Measurements from ENCODE around the gene PICK1.

The PICK1 gene

DNA sequence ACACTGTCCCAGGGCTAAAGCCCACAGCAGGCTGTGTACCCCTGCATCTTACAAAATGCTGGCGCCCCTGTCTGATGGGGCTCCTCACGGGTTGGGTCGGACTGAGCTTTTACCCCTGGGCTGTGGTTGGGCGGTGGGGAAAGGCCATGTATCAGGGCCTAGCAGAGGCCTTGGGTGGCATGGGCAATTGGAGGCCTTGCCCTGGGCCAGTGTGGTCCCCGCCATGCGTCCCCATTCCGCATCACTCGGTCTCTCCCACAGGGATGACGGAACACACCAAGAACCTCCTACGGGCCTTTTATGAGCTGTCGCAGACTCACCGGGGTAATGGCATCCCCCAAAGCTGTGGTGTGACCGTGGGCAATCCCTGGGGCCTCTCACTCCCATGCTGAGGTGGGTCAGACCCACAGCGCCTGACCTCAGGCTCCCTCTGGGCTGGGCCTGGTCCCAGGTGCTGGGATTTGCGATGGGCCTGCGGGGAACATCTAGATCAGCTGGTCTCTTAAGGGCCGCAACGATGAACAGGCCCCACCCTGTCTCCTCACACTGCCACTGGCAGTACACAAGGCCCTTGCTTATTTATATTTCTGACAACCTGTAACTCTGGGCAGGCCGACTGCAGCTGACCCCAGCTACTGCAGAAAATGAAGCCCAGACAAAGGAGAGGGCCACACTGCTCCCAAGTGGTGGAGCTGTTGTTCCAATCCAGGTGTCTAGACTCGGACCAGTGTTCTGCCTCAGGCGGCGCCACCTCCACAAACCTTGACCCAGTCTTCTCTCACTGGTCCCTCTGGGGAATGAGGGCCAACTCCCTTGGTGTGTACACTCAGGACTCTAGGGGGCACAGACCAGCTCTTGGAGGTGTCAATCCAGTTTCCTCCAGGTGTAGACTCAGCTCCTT lies 14.5 kb downstream of the PICK1 start:
- no peak for TF ChIP-seq ZBTB7A (IDR thresholded peaks at IDR 0.05; ENCODE audit: low read depth)
- TF ChIP-seq YY1 (IDR thresholded peaks at IDR 0.05; ENCODE audit: low read depth), result no peak
- TF ChIP-seq TEAD4 (IDR thresholded peaks at IDR 0.05), result no peak

DNA sequence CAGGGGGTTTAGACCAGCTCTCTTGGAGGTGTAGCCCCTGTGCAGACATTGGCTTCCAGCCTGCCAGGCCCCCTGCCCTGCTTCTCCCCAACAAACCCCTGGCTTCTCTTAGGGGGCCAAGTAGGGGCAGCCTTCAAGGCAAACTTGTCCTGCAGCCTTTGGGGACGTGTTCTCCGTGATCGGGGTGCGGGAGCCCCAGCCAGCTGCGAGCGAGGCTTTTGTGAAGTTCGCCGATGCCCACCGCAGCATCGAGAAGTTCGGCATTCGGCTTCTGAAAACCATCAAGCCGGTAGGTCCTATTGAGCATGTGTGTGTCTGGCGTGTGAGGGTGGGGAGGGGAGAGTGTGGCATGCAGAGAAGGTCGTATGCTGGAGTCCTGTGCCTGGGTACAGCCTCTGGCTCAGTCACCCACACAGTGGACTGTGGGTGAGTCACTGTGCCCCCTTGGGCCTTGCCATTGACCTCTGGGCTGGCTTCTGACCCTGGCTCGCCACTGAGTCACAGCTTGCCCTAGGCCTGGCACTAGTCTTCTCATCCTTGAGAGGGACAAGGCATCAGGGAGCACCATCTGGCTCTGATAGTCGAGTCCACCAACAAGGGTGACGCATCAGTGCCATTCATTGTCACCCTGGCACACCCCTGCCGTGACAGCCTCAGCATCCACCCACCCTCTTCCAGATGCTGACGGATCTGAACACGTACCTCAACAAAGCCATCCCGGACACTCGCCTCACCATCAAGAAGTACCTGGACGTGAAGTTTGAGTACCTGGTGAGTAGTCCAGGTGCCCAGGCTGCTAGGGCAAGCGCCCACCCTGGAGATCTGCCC lies 15.3 kb downstream of the PICK1 start:
- TF ChIP-seq CEBPB (IDR thresholded peaks at IDR 0.05) (no peak), EP300 (IDR thresholded peaks at IDR 0.05; ENCODE audit: borderline replicate concordance) (no peak), TAF1 (IDR thresholded peaks at IDR 0.05; ENCODE audit: low read depth) (no peak), EGR1 (IDR thresholded peaks at IDR 0.05) (no peak), YY1 (IDR thresholded peaks at IDR 0.05; ENCODE audit: low read depth) (no peak)

DNA sequence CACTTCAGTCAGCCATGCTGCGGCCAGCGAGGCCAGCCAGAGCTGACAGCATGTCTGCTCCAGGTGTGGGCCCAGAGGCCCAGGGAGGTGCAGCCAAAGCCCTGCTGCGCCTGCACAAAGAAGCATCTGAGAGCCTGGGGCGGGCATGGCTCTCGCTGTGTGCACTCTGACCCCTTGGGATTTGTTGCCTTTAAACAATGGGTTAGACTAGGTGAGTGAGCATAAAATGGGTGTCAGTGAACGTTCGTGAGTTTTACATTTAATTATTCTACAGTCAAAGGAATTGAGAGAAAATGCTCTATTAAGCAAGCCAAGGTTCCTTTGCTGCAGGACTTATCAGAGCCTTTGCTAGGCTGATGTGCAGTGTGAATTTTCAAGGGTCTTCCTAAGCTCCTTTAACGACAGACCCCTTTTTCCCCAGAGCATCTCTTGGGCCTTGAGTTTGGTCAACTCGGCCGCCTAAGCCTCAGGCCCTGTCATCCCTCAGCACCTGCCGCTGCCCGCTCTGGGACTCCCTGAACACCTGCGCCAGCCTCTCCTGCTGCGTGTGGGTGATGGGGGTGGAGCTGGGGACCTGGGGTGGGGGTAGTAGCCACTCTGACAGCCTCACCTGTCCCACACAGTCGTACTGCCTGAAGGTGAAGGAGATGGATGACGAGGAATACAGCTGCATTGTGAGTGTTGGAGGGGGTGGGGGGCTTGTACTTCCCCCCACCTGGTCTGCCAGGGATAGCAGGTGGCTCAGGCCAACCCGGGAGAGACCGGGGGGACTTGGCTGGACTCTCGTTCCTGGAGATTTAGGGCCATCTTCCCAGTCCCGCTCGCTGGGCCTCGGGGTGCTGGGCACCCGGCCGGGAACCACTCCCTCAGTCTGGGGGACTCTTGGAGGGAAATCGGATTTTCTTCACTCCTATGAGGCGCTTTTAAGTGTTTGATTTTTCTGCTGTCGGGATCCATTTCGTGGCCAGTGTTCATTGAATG lies 16.2 kb downstream of the PICK1 start:
- TF ChIP-seq ZBTB7A (IDR thresholded peaks at IDR 0.05; ENCODE audit: low read depth) (no peak), USF1 (IDR thresholded peaks at IDR 0.05) (no peak), YY1 (IDR thresholded peaks at IDR 0.05; ENCODE audit: low read depth) (no peak), TEAD4 (IDR thresholded peaks at IDR 0.05) (no peak), REST (IDR thresholded peaks at IDR 0.05; ENCODE audit: low read depth) (no peak), MAX (IDR thresholded peaks at IDR 0.05) (no peak), TAF1 (IDR thresholded peaks at IDR 0.05; ENCODE audit: low read depth) (no peak)

GRCh38 chr22:38074181-38075104 lies 17.2 kb downstream of the PICK1 start:
- TF ChIP-seq NFIC (IDR thresholded peaks at IDR 0.05) (no peak), CREB1 (IDR thresholded peaks at IDR 0.05; ENCODE audit: low read depth) (no peak), TCF12 (IDR thresholded peaks at IDR 0.05; ENCODE audit: low read depth) (no peak), CEBPB (IDR thresholded peaks at IDR 0.05) (no peak), EGR1 (IDR thresholded peaks at IDR 0.05) (no peak), MAX (IDR thresholded peaks at IDR 0.05) (no peak), EP300 (IDR thresholded peaks at IDR 0.05; ENCODE audit: borderline replicate concordance) (no peak), REST (IDR thresholded peaks at IDR 0.05; ENCODE audit: low read depth) (no peak), FOXM1 (IDR thresholded peaks at IDR 0.05; ENCODE audit: borderline replicate concordance, low read depth) (no peak), ZBTB7A (IDR thresholded peaks at IDR 0.05; ENCODE audit: low read depth) (no peak), YY1 (IDR thresholded peaks at IDR 0.05; ENCODE audit: low read depth) (no peak), USF1 (IDR thresholded peaks at IDR 0.05) (no peak), TEAD4 (IDR thresholded peaks at IDR 0.05) (no peak), TAF1 (IDR thresholded peaks at IDR 0.05; ENCODE audit: low read depth) (no peak), RAD21 (IDR thresholded peaks at IDR 0.05; ENCODE audit: low read depth) (no peak)
